HEK293T (cell line): ENCODE results near the gene ALPL.
A peak's percentile ranks its signal among the peaks of the same experiment; 100 is the strongest.

Experiments
- CTCF ChIA-PET: fragments of 350-600 bp; formaldehyde crosslinking; extraction: SDS; loops from one replicate; lab custom pipeline; 2021; ENCODE audit warnings: antibody characterized with exemption, inconsistent platforms; lab: Yijun Ruan, JAX
- POLR2A ChIA-PET: fragments of 350-600 bp; formaldehyde crosslinking; extraction: SDS; loops from one replicate; lab custom pipeline; 2020; ENCODE audit warnings: antibody characterized with exemption, inconsistent platforms; lab: Yijun Ruan, JAX
- DNase-seq: peaks from one replicate; pipeline ENCODE4 v3.0.0; 2012; ENCODE audit warnings: mixed read lengths; ENCODE audit errors: extremely low spot score
- ARNT ChIP-seq: fragments of 450-650 bp; IDR thresholded peaks from 2 replicates; pipeline ENCODE4 v1.6.1; 2017; ENCODE audit warnings: mild to moderate bottlenecking
- BHLHE40 ChIP-seq: fragments of 450-650 bp; IDR thresholded peaks from 2 replicates; pipeline ENCODE4 v1.6.1; 2016; ENCODE audit warnings: mild to moderate bottlenecking, moderate library complexity, borderline replicate concordance
- CTBP1 ChIP-seq: fragments of 450-650 bp; IDR thresholded peaks from 2 replicates; pipeline ENCODE4 v1.6.1; 2016; ENCODE audit warnings: borderline replicate concordance
- ELF4 ChIP-seq: fragments of 450-650 bp; IDR thresholded peaks from 2 replicates; pipeline ENCODE4 v1.6.1; 2017; ENCODE audit warnings: antibody characterized with exemption
- FOXA1 ChIP-seq: fragments of 450-650 bp; IDR thresholded peaks from 2 replicates; pipeline ENCODE4 v1.6.1; 2016; ENCODE audit warnings: mild to moderate bottlenecking
- FOXK2 ChIP-seq: fragments of 450-650 bp; IDR thresholded peaks from 2 replicates; pipeline ENCODE4 v1.6.1; 2016; ENCODE audit warnings: mild to moderate bottlenecking
- FOXM1 ChIP-seq: fragments of 450-650 bp; IDR thresholded peaks from 2 replicates; pipeline ENCODE4 v1.6.1; 2017; ENCODE audit warnings: mild to moderate bottlenecking, borderline replicate concordance
- HDGF ChIP-seq: fragments of 450-650 bp; IDR thresholded peaks from 2 replicates; pipeline ENCODE4 v1.6.1; 2017; ENCODE audit warnings: antibody characterized with exemption, borderline replicate concordance
- L3MBTL2 ChIP-seq: fragments of 450-650 bp; conservative IDR thresholded peaks from 2 replicates; pipeline ENCODE4 v1.6.1; 2016; ENCODE audit warnings: mild to moderate bottlenecking
- LEF1 ChIP-seq: fragments of 450-650 bp; IDR thresholded peaks from 2 replicates; pipeline ENCODE4 v1.6.1; 2017; ENCODE audit warnings: mild to moderate bottlenecking, borderline replicate concordance
- NFRKB ChIP-seq: fragments of 450-650 bp; IDR thresholded peaks from 2 replicates; pipeline ENCODE4 v1.6.1; 2016; ENCODE audit warnings: mild to moderate bottlenecking, moderate library complexity
- PKNOX1 ChIP-seq: fragments of 450-650 bp; IDR thresholded peaks from 2 replicates; pipeline ENCODE4 v1.6.1; 2016
- SP1 ChIP-seq: fragments of 450-650 bp; IDR thresholded peaks from 2 replicates; pipeline ENCODE4 v1.6.1; 2017
- SUZ12 ChIP-seq: fragments of 450-650 bp; IDR thresholded peaks from 2 replicates; pipeline ENCODE4 v1.6.1; 2016; ENCODE audit warnings: mild to moderate bottlenecking
- TARDBP ChIP-seq: fragments of 450-650 bp; IDR thresholded peaks from 2 replicates; pipeline ENCODE4 v1.6.1; 2016
- ZNF384 ChIP-seq: fragments of 450-650 bp; IDR thresholded peaks from 2 replicates; pipeline ENCODE4 v1.6.1; 2016

Gene ALPL

GRCh38 chr1:21590126-21590880, 81.1 kb downstream of the ALPL start:
- TF ChIP-seq TARDBP (no peak), HDGF (no peak)
- no peak for DNase-seq
- ChIA-PET POLR2A (interaction anchor here (0.7 kb wide), 1 partner anchor 20 kb away, joined by 3 read pairs; no protein-coding TSS in a partner anchor), CTCF (no interaction called here)

- no peak for DNase-seq
- TF ChIP-seq SP1 (no peak), PKNOX1 (0 out of 2 replicates have a peak, but pooled peaks have one; percentile 17), BHLHE40 (no peak), ZNF384 (no peak), HDGF (no peak)
- ChIA-PET POLR2A (no interaction called here), CTCF (no interaction called here)
Observed at GRCh38 chr1:21590934-21591333, 81.7 kb downstream of the ALPL start.

- ChIA-PET CTCF (interaction anchor here (0.6 to 1.1 kb wide), 2 partner anchors 57 to 224 kb away, joined by 3 to 5 read pairs; no protein-coding TSS in a partner anchor), POLR2A (no interaction called here)
- no peak for DNase-seq
- TF ChIP-seq PKNOX1 (no peak), TARDBP (no peak), SP1 (no peak), ARNT (no peak), L3MBTL2 (no peak), FOXK2 (no peak), SUZ12 (no peak)
Observed at GRCh38 chr1:21592086-21592865, 83.1 kb downstream of the ALPL start.

- CTCF ChIA-PET, result no interaction called here
Observed at GRCh38 chr1:21593231-21593630, 84.0 kb downstream of the ALPL start.

GRCh38 chr1:21594501-21594900, 85.3 kb downstream of the ALPL start:
- ChIA-PET CTCF (no interaction called here), POLR2A (no interaction called here)
- no peak for DNase-seq
- no peak for TF ChIP-seq L3MBTL2
- no peak for TF ChIP-seq PKNOX1
- no peak for TF ChIP-seq SUZ12
- TF ChIP-seq CTBP1, result no peak
- TF ChIP-seq TARDBP, result no peak
- no peak for TF ChIP-seq SP1
- no peak for TF ChIP-seq ZNF384
- no peak for TF ChIP-seq FOXK2
- no peak for TF ChIP-seq ARNT

More at GRCh38 chr1:21593231-21593630, 84.0 kb downstream of the ALPL start:
- TF ChIP-seq HDGF, result no peak
- TF ChIP-seq LEF1, result no peak
- TF ChIP-seq FOXM1, result no peak
- TF ChIP-seq FOXK2, result no peak
- TF ChIP-seq BHLHE40, result no peak
- no peak for TF ChIP-seq L3MBTL2
- no peak for TF ChIP-seq TARDBP
- TF ChIP-seq ARNT, result no peak
- TF ChIP-seq ZNF384, result no peak
- no peak for TF ChIP-seq FOXA1
- no peak for TF ChIP-seq ELF4
- no peak for DNase-seq
- POLR2A ChIA-PET, result no interaction called here

- TF ChIP-seq FOXM1, result no peak
- TF ChIP-seq HDGF, result no peak
- TF ChIP-seq SUZ12, result no peak
- TF ChIP-seq NFRKB, result no peak
- no peak for TF ChIP-seq ARNT
- TF ChIP-seq ELF4, result no peak
- no peak for TF ChIP-seq SP1
- TF ChIP-seq PKNOX1, result no peak
- TF ChIP-seq LEF1, result no peak
- TF ChIP-seq BHLHE40, result no peak
- no peak for TF ChIP-seq TARDBP
- no peak for TF ChIP-seq FOXA1
- TF ChIP-seq CTBP1, result no peak
- TF ChIP-seq FOXK2, result no peak
- no peak for TF ChIP-seq L3MBTL2
- peak; percentile 71 for DNase-seq
- CTCF ChIA-PET, result interaction anchor here (0.6 kb wide), 2 partner anchors 507 to 712 kb away, joined by 3 read pairs; no protein-coding TSS in a partner anchor
- POLR2A ChIA-PET, result no interaction called here
Observed at GRCh38 chr1:21594935-21595897, 86.0 kb downstream of the ALPL start.
